Amniotic stem cell (primary cell): Measurements from ENCODE around the gene RTP5.

ENCODE experiments used
- DNase-seq: peaks from one replicate; lab custom pipeline; 2025; lab: John Stamatoyannopoulos, UW

RTP5 gene

DNA sequence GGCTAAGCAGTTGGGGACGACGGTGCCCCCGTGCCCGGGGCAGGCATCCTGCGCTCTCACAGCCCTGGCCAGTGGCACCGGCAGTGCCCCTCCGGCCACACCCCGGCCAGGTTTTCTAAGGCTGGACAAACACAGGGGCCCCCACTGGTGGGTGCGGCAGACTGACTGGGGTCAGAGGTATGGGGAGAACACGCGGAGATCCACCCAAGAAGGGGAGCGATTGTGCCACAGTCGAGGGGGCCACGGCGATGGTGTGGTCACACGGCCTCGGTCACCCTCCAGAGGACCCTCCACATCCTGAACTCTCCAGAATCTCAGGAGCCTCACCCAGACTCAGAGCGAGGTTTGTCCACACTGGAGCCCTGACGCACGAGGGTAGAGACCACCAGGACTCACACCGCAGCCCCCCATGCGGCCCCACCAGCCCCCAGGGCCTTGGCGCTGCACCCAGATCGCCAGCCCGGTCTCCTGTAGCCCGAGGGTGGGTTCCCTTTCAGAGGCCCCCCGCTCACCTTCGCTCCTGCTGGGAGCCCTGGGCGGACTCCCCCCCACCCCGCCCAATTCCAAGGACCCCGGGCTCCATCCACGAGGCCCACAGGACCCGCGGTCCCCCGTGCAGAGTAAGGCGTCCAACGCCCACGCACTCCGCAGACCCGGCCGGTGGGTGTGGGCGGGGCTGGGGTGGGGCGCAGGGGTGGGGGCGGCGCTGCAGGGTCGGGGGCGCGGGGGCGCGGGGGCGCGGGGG is 26.0 kb upstream of the RTP5 start:
- DNase-seq, result no peak

DNA sequence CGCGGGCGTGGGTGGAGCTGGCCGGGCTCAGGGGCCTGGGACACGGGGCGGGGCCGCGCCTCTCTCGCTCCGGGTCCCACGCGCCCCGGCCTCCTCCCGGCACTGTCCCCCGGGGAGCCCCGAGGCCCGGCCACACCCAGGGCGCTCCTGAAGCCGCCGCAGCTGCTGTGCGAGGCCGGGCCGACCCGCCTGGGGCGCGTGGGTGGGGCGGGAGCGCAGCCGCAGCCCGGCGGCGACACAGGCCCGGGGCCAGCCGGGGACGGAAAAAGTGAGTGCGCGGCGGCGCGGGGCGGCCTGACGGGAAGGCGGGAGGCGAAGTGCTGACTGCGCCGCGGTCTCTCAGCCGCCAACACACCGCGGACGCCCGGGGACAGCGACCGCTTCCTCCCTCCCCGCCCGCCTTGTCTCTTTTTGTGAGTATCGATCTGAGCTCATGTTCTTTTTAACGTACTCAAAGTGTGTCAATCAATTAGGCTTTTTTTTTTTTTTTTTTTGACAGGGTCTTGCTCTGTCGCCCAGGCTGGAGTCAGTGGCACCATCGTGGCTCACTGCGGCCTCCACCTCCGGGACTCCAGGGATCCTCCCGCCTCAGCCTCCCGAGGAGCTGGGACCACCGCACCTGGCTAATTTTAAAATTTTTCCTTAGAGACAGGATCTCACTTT is 25.3 kb upstream of the RTP5 start:
- peak; percentile 43 for DNase-seq

DNA sequence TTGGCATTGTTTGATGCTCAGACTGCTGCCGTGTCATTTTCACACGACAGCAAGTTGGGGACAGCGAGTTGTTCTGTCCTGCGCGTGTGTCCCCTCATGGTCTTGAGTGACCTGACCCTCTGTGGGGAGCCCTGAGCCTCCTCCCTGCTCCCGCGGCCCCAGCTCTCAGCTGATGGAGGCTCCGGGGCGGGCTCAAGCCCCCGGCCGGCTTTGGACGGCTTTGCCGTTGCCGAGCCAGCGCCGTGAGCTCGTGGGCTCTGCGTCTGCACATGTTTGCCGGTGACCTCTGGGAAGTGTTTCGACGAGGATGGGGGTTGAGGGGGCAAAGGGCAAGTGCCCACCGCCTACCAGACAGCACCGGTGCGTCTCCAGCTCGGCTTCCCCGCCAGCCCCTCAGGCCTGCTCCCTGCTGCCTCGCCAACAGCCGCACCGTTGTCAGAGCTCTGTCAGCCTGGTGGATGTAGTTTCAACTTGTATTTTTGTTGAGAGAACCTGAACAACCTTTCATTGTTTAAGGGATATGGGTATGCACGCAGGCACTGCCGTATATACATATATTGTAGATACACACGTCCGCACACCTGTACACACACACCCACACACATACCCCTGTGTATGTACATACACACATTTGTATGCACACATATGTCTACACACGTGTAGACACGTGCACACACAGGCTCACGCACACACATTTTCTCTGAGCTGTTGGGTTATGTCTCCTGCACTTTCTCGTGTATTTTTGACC is 24.5 kb upstream of the RTP5 start:
- no peak for DNase-seq

DNA sequence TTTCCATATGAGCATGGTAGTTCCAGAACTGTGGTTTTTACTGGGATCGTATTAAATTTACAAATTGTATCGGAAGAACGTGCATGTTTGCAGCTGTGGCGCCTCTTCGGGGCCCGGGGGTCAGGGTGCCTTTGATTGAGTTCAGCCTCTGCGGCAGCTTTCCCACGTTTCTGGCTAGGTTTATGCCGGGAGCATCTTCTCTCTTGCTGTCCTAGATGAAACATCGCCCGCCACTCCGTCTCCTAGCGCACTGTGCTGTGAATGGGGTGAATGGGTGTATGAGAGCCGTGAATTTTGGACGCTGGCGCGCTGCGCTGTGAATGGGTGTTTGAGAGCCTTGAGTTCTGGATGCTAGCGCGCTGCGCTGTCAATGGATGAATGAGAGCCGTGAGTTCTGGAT is 23.1 kb upstream of the RTP5 start:
- no peak for DNase-seq

DNA sequence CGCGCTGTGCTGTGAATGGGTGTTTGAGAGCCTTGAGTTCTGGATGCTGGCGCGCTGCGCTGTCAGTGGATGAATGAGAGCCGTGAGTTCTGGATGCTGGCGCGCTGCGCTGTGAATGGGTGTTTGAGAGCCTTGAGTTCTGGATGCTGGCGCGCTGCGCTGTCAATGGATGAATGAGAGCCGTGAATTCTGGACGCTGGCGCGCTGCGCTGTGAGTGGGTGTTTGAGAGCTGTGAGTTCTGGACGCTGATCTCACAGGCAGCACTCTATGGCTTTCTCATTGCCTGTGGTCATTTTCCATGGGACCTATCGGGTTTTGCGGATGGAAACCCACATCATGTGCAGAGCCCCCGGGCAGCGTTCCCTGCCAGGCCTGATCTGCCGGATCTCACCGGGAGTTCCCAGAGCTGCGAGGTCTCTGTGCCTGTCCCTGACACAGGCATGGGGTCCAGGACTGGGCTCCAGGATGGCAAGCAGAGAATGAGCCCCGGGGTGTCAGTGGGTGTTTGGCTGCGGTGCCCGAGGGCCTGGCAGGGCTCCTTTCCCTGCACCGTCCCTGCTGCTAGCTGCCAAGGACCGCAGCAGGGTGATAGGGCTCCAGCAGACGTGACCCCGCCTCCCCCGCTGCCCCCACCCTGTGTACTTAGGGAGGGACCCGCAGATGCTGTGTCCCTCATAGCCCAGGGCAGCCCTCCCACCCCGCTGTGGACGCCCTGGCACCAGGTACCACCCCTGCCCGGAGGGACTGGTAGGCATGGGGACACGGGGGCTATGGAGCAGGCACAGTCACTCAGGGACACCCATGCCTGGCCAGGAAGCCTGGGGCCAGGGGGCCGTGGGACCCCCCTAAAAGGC is 20.5 kb upstream of the RTP5 start:
- no peak for DNase-seq

DNA sequence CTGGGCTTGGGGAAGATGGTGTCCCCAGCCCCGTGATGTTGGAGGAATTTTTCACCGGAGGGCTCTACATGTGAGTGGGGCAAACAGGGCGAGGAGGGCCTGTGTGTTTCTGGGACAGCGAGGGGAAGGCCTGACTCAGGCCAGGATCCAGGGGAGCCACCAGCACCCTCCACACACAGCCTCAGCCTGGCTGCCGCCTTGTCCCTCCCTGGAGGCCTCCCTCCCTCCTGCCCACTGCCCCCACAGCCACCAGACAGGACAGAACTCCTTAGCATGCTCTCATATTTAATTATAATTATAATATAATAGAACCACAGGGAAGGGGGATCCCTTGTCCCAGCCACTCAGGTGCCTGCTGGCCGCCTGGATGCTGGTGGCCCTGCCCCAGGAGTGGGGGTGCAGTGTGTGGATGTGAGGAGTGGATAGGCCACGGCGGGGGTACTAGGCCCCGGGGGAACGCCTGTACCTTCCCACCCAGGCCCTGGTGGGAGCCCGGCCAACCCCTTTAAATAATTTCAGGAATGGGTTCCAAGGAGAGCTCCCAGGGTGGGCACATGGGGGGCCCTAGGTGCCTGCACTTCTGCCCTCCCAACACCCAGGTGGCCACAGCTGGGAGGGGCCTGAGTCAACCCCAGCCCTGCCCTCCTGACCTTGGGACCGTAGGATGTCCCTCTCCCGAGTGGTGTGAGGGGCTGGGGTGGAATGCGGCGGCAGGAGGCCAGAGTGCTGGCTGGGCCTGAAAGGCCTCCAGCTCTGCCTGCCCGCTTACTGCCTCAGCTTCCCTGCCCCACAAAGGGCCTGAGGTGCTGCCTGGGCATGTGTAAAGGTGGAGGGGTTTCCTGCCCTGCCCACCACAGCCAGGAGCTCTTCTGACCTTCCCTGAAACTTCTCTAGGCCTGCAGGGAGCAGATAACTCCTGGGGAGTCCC is 19.6 kb upstream of the RTP5 start:
- DNase-seq, result no peak

DNA sequence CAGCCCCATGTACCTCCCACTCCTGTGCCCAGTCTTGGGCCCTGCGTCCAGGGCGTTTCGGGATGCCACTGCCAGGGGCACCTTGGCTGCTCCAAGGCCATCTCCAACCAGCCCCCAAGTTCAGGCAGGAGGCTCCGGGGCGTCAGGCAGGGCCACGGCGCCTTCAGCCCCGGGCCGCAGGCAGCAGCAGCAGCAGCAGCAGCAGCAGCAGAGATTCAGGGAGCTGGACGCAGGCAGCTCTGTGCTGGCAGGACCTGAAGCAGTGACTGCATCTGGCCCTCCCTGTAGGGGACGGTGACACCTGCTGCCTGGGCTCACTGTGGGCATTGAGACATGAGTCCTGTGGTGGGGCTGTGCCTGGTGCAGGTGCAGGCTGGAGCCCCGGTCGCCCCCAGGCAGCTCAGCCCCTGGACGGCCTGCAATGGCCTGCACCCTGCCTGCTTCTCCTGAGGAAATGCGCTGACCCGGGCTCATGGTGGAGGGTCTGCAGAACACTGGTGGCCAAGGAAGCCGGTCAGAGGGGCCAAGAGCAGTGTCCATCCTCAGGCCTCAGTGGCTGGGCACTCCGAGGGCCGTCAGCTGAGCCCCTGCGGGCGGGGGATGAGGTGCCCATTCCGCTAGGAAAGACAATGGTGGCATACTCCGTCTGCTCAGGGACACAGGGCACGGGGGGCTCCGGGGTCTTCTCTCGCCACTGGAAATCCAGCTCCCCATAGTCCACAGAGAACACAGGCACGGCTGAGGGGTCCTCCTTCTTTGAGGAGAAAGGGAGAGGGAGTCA is 18.8 kb upstream of the RTP5 start:
- DNase-seq, result no peak

DNA sequence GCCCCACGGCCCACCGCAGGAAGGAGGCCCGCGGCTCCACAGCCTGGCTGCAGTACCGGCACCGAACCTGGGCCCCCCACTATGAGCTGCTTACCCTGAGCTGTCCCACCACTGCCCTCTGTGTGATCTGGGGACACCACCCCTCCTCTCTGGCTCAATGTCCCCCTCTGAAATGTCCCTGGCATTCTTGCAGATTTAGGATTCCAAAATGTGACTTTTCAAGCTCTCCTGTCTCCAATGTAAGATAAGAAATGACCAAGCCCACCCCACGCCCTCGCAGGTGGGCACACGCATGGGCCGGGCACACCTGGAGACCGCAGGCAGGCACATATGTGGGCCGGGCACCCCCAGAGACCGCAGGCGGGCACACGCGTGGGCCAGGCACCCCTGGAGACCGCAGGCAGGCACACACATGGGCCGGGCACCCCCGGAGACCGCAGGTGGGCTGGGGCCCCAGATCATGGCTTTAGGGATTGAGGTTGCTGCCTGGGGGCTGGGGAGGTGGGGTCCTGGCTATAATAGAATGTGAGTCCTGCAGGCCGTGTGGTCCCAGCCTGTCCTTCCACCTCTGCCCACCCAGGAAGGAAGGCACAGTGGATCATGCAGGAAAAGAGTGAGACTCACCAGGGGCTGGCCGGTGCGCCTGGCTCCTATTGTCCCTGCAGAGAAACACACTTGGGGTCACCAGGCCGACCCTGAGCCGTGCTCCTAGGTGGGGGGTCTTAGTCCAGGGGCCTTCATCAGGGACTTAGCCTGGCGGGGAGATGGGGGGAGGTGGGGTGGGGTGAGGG is 18.0 kb upstream of the RTP5 start:
- no peak for DNase-seq

DNA sequence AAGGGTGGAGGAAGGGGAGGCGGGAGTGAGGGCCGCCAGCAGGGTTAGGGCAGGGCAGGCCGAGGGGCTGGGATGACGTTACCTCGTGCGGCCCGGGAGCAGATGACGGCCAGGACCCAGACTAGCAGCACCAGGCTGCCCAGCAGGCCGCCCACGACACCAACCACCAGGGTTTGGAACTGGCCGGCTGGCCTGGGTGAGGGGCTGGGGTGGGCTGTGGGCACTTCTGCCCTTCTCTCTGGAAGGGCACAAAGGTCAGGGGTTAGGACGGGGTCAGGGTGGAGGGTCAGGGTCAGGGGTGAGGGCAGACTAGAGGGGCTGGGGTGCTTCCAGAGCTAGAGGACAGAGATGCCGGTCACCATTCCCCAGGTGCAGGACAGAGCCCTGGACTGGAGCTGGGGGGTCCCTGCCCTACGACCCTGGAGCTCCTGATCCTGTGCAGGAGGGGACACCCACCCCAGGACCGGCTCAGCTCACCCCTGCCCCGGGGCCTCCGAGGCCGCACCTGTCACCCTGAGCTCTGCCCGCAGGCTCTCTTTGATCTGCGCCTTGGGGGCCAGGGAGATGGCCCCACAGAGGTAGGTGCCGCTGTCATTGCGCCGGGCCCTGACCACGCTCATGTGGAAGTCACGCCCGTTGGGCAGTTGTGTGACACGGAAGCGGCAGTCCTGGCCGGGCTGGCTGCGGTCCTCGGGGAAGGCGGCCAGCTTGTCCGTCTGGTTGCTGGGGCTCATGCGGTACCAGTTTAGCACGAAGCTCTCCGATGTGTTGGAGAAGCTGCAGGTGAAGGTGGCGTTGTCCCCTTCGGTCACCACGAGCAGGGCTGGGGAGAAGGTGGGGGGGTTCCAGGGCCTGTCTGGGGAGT is 17.2 kb upstream of the RTP5 start:
- no peak for DNase-seq

DNA sequence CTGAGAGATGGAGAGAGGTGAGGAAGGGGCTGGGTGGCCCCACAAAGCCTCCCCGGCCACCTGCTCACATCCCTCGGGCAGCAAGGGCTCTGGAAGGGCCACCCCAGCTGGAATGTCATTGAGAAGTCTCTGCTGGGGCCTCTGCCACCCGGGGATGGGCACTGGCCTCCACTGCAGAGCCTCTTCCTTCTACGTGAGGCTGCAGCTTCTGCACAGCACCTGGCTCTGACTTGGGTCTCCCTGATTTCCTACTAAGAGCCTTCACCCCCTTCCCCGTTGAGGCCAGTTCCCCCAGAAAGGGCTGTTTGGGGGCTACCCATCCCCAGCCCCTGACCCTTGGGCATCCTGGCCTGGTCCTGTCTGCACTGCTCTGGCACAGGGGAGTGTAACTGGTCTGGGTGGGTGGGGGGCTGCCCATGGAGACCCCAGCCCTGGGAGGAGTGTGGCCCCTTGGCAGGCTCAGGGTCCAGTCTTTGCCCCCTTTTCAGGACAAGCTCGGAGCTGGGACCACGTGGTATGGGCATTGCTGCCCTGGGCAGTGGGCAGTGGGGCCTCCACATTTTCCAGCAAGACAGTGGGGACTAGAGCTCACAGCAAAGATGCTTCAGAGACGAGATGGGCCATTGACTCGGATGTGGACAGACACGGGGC is 16.4 kb upstream of the RTP5 start:
- no peak for DNase-seq

DNA sequence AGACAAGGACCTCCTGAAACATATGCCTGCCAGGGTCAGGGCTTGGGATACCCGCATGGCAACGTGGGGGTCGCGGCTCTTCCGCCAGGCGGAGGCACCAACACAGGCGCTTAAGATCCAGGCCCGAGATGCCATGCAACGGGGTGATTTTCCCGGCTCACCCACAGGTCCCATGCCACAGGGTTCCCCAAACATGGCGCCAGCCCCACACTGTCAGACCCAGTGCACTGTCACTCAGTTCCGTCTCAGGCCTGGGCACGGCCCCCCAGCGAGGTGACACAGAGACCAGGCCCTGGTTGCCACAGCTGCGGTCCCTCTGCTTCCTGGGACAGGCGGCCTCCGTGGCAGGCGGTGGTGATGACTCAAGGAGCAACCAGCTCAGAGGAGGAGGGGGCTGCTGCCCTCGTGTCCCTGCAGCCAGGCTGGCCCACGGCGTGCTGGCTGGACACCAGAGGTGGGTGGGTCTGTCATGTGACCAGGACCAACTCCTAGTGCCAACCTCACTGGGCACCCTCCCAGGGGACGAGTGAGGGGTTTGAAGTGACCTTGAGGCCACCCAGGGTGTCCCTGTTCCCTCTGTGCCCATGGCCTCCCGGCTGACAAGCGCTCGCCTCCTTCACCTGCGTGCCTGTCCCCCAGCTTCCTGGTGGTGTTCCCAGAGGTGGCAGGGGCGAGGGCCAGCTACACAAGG is 15.7 kb upstream of the RTP5 start:
- no peak for DNase-seq

DNA sequence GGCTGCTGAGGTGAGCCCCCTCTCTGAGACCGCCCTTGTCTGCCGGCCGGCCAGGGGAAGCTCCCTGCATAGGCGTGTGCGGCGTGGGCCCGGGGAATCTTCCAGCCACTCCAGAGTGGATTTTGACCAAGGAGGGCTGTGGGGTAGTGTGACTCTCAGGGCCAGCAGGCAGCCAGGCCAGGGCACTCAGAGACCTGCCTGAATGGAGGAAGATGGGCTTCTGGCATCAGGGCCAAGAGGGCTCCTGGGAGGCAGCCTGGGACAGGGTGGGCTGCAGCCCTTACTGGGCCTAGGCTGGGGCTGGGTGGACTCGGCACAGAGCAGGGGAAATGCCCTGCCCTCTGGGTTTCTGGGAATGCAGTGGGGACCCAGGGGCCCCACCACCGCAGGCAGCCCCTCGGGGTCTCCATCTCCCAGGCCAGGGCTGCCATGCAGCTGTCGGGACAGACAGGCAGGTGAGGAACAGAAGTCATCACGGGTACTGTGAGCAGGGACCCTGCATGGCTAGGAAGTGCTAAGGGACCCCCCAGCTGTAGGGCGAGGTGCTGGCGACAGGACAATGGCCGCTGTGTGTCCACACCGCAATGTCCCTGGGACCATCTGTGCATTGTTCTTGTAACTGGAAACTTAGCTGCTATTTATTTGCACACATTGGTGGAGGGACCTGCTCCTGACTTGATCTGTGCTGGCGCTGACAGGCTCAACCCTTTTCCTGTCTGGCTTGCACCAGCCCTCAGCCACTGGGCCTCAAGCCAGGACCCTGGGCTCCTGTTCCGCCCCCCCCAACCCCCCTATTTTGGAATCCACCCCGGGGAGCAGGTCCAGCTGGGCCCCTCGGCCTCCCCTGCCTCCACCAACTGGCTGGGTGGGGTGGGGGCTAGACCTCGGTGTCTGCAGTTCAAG is 14.9 kb upstream of the RTP5 start:
- DNase-seq, result no peak

DNA sequence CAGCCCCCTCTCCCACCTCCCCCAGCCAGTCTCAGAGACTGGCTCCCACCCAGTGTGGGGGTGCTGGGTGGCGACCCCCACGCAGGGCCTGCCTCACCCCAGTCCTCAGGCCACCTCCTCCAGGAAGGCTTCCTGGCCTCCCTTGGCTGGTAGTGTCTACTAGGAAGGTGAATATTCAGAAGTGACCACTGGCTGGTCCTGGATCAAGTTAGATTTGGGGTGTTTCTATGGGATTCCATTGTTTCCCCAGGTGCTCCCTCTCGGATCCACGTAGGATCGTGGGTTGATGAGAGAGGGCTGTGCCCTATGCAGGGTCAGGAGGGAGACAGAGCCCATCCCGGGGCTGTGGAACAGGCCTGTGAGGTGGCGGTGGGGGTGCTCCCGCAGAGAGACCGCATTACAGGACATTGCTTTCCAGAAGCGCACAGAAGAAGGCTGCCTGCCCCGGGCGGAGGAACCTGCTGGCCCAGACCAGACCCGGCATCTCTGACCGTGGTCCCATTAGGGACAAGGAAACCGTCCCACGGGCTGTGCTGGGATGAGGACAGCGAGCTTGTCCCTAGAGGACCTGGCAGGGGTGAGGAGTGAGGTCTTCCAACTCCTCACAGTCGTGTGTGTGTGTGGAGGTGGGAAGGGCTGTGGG is 14.2 kb upstream of the RTP5 start:
- no peak for DNase-seq

DNA sequence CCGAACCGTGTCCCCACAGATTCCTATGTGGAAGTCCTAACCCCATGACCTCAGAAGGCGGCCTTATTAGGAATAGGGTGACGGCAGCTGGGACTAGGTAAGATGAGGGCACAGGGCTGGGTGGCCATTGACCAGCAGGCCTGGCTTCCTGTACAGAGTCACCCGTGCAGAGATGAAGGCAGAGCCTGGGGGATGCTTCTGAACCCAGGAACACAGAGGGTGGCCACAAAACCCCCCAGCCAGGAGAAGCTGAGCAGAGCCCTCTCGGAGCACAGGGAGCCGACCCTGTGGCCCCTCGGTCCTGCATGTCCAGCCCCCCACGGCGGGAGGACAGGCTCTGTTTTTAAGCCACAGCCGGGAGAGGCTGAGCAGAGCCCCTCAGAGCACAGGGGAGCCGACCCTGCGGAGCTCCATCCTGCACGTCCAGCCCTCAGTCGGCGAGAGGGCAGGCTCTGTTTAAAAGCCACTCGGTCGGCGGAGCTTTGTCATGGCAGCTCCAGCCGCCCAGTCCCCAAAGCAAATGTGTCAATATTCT is 13.6 kb upstream of the RTP5 start:
- no peak for DNase-seq

DNA sequence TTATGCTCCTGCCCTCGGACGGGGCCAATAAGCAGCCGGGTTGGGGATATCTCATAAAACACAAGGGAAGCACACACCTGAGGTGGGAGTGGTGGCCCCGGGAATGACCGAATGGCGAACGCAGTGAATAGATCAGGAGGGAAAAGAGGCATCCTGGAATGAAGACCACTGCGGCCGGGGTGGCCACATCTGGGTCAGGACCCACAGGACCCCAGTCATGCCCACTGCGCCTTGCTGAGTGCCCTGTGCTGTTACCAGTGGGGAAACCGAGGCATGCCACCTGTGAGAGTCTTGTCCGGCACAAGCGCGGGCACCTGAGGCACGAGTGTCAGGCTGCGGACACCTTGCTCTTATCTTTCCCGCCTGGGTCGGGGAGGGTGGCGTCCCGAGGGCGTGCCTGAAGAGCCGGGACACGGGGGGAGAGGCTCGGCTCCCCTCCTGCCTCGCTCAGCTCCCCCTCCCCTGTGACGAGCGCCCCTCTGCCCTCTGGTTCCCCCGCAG is 12.4 kb upstream of the RTP5 start:
- no peak for DNase-seq
